GM12875 (cell line): ENCODE results near the gene RERE.
"Not testable (repeated sequence)": the region's sequence is repeated elsewhere in the genome, so short reads cannot be mapped to it uniquely, and the experiment has no call there.

Experiments used
- H3K4me3 ChIP-seq: one replicate; pipeline ENCODE4 v1.5.1; 2011; ENCODE audit warnings: low read depth, low read length, control low read depth
- CTCF ChIP-seq: IDR thresholded peaks from 2 replicates; pipeline ENCODE4 v1.5.1; 2011; ENCODE audit warnings: low read depth, mild to moderate bottlenecking, control low read depth, inconsistent platforms, low read length, moderate library complexity, borderline replicate concordance; ENCODE audit not compliant: insufficient read depth

Gene RERE

GRCh38 chr1:8510041-8510823 lies 307.2 kb downstream of the RERE start:
- H3K4me3 ChIP-seq: no peak overlapping the region

GRCh38 chr1:8509579-8509978 lies 307.9 kb downstream of the RERE start:
- TF ChIP-seq CTCF: no peak
- H3K4me3 ChIP-seq: no peak overlapping the region

More at GRCh38 chr1:8510041-8510823, 307.2 kb downstream of the RERE start:
- no peak for TF ChIP-seq CTCF

DNA sequence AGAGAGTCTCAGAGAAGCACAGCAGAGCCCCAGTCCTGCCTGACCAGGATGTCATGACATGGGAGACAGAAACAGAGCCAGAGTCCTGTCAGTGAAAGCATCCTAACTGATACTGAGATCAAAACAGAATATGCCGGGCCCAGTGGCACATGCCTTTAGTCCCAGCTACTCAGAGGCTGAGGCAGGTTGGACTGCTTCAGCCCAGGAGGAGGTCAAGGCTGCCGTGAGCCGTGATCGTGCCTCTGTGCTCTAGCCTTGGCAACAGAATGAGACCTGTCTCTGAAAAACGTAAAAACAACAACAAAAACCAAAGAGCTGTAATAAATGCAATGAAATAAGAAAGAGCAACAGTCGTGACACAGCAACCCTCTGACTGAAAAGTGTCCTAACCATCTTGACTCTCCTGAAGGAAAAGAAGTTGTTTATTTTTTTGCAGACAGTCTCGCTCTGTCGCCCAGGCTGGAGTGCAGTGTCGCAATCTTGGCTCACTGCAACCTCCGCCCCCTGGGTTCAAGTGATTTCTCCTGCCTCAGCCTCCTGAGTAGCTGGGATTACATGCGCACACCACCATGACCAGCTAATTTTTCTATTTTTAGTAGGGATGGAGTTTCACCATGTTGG lies 310.3 kb downstream of the RERE start:
- no peak overlapping the region for H3K4me3 ChIP-seq
- no peak for TF ChIP-seq CTCF

GRCh38 chr1:8506456-8506855 lies 311.0 kb downstream of the RERE start:
- H3K4me3 ChIP-seq: no peak overlapping the region
- TF ChIP-seq CTCF: no peak

GRCh38 chr1:8503842-8504241 lies 313.6 kb downstream of the RERE start:
- H3K4me3 ChIP-seq: no peak overlapping the region
- TF ChIP-seq CTCF: no peak

- H3K4me3 ChIP-seq: not testable (repeated sequence)
Observed at GRCh38 chr1:8502949-8503348, 314.5 kb downstream of the RERE start.

DNA sequence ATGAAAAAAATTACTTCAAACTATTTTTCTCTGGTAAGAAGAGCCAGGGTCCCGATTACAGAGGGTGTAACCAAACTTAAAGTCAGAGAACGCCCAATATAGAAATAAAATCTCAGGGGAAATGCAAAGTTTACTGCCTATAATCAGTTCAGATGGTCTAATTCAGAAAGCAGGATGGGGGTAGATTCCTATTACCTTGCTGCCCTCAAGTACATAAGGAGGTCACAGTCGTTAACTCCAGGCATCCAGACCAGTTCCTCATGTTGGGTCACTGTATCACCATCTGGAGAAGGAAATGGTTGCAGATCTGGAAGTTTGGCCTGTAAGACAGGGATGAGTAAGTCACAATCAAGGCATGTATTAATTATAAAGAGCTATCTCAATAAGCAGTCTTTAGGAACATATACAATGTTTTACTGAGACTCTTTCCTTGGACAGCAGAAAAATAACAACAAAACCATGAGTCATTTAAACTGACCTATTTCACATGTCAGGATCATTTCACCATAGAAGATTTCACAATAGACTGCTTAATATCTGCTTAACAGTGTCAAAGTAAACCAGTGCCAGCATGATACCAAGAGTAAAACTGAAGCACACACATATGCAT lies 320.1 kb downstream of the RERE start:
- H3K4me3 ChIP-seq: no peak overlapping the region
- no peak for TF ChIP-seq CTCF
